ENCODE measurements around the gene ESAM. TPM values are rescaled to one million over a fixed set of nuclear protein-coding genes. Genes with fewer than 3 reads are reported as not detected.

ESAM gene
- total RNA-seq, 1 experiment from 2014 or later, result 0.92 TPM

DNA sequence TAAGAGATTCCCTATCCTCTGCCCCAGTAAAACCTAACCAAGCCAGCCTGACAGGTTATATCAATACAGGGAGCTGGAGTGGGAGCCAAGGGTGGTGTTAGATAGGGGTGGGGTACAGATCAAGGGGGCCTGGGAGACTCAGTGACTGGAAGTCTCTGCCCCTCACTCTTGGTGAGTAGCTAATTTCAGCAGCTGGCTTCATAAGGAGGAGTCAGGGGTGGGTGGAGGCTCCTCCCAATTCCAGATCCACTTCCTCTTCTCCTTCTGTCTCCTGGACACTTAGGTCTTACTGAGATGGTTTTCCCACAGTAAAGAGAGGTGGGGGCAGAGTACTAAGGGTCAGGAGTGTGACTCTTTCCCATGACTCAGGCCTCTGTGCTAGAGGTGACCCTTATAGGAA lies 8.9 kb downstream of the ESAM start:
- H4K91ac ChIP-seq (ENCODE audit: insufficient read length, low read depth, low read length), result no peak overlapping the region
- H3K27ac ChIP-seq (ENCODE audit: insufficient read length, low read depth, low read length), result no peak overlapping the region
- H4K5ac ChIP-seq (ENCODE audit: insufficient read length, low read depth, low read length), result no peak overlapping the region
- no peaks in the 10 kb centered on the region; a peak in 2 of 7 replicates for H3K36me3 Mint-ChIP-seq (ENCODE audit: insufficient read depth in 1 of 3, low read depth in 3 of 3)
- no peak overlapping the region for H2BK120ac ChIP-seq (ENCODE audit: low read depth, low read length, poor library complexity, severe bottlenecking)
- H3K9me3 ChIP-seq (ENCODE audit: control insufficient read depth, low read depth, low read length), result no peaks in the 10 kb centered on the region
- no peaks in the 10 kb centered on the region for H3K79me1 ChIP-seq (ENCODE audit: insufficient read depth, low read depth, low read length, poor library complexity, severe bottlenecking)
- H4K8ac ChIP-seq (replicated peaks; ENCODE audit: insufficient read length, low read depth, low read length), result no peak overlapping the region
- H3K14ac ChIP-seq (ENCODE audit: insufficient read depth, low read length), result no peak overlapping the region
- H3K4me1 Mint-ChIP-seq, result peaks cover 12 to 42% of the 10 kb centered on the region in 2 experiments
- H2BK12ac ChIP-seq (ENCODE audit: insufficient read length, low read depth, low read length), result no peak overlapping the region
- H3K23ac ChIP-seq (ENCODE audit: insufficient read length, low read depth, low read length), result no peak overlapping the region
- no peak overlapping the region; a peak in 1 of 5 replicates for H3K4me3 Mint-ChIP-seq
- H3K23me2 ChIP-seq (ENCODE audit: insufficient read length, low read depth, low read length, poor library complexity, severe bottlenecking), result peaks cover 3% of the 10 kb centered on the region
- no peak overlapping the region for H2BK15ac ChIP-seq (ENCODE audit: low read depth, low read length)
- peaks cover 91% of the 10 kb centered on the region for H3K27me3 ChIP-seq (ENCODE audit: insufficient read depth, low read length)
- no peak for TF ChIP-seq CTCF (conservative IDR thresholded peaks at IDR 0.05)
- no peak overlapping the region for H3K4me2 ChIP-seq (ENCODE audit: insufficient read depth, insufficient read length, low read length)
- H4K20me1 ChIP-seq (ENCODE audit: control insufficient read depth, insufficient read depth, insufficient read length), result no peaks in the 10 kb centered on the region
- H3K9ac ChIP-seq (ENCODE audit: extremely low read depth, insufficient read length, low read length), result no peak overlapping the region
- DNase-seq, result no peak
- no peak overlapping the region for H3K18ac ChIP-seq (ENCODE audit: insufficient read length, low read depth, low read length)
- no peak overlapping the region for H2BK5ac ChIP-seq (ENCODE audit: insufficient read length, low read length)
- no peak overlapping the region; a peak in 1 of 7 replicates for H3K27ac Mint-ChIP-seq
- H2AFZ ChIP-seq (ENCODE audit: low read length), result no peak overlapping the region
- no peaks in the 10 kb centered on the region for H3K79me2 ChIP-seq (ENCODE audit: insufficient read depth, low read length)
- peaks cover 1 to 11% of the 10 kb centered on the region in 2 experiments; a peak in 3 of 5 replicates for H3K9me3 Mint-ChIP-seq
- H3T11ph ChIP-seq (ENCODE audit: low read length), result no peak overlapping the region
- no peak overlapping the region for H2AK5ac ChIP-seq (ENCODE audit: insufficient read length, low read length)
- peaks cover 66% of the 10 kb centered on the region for H3K27me3 Mint-ChIP-seq (ENCODE audit: low read depth)
- no peak overlapping the region for H3K56ac ChIP-seq (ENCODE audit: insufficient read length, low read depth, low read length)
- H3K4me1 ChIP-seq (ENCODE audit: insufficient read depth, low read length), result peaks cover 3% of the 10 kb centered on the region; the same call in 1 of the 2 replicates
- H2BK20ac ChIP-seq (ENCODE audit: low read depth, low read length, poor library complexity, severe bottlenecking), result no peak overlapping the region
- H3K4ac ChIP-seq (ENCODE audit: low read depth, low read length), result no peak overlapping the region

All from H9 (cell line).